ENCODE measurements around the gene KRT74.

DNA sequence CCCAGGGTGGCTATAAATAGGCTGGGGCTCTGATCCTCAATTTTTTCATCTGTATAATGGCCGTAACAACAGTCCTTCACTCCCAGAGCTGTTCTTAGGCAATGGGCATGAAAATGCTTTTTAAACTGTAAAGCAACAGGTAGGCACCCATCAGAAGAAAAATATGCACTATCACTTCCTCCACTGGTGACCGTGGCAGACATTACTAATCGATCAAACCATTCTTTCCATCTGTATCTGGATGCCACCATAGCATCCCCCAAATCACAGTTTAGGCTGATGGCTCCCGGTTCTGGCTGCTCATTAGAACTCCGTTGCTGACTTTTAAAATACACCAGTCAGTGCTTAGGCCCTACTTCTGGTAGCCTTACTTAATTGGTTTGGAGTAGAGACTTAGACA, 31.9 kb downstream of the KRT74 start:
- TF ChIP-seq, protein P1, sequence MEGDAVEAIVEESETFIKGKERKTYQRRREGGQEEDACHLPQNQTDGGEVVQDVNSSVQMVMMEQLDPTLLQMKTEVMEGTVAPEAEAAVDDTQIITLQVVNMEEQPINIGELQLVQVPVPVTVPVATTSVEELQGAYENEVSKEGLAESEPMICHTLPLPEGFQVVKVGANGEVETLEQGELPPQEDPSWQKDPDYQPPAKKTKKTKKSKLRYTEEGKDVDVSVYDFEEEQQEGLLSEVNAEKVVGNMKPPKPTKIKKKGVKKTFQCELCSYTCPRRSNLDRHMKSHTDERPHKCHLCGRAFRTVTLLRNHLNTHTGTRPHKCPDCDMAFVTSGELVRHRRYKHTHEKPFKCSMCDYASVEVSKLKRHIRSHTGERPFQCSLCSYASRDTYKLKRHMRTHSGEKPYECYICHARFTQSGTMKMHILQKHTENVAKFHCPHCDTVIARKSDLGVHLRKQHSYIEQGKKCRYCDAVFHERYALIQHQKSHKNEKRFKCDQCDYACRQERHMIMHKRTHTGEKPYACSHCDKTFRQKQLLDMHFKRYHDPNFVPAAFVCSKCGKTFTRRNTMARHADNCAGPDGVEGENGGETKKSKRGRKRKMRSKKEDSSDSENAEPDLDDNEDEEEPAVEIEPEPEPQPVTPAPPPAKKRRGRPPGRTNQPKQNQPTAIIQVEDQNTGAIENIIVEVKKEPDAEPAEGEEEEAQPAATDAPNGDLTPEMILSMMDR (IDR thresholded peaks at IDR 0.05) = no peak
- TF ChIP-seq POLR2A (IDR thresholded peaks at IDR 0.05) = no peak
